Measurements from ENCODE around the gene EIF2S3B. TPM values are rescaled to one million over a fixed set of nuclear protein-coding genes. Genes with fewer than 3 reads are reported as not detected.
"Not testable (repeated sequence)": the region's sequence is repeated elsewhere in the genome, so short reads cannot be mapped to it uniquely, and the experiment has no call there.

Gene EIF2S3B
- total RNA-seq, result under 1 TPM; 0.45 to 0.50 TPM
- total RNA-seq, result 1.7 to 2.1 reads per million in 2 donors

DNA sequence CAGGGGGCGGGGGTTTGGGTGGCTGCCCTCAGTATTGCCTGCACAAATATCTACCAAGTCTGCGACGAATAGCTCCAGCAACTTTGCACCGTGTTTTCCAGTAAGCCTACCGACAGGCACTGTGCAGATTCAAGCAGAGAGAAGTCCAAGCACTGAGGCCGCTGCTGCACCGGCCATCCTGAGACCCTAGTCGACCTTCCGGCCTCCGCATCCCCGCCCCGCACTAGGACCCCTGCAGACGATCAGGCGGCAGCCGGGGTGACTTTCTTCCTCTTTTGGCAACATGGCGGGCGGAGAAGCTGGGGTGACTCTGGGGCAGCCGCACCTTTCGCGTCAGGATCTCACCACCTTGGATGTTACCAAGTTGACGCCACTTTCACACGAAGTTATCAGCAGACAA is at the start of gene EIF2S3B:
TSS of gene EIF2S3B (plus strand) at position 271 of the 400 bp plus-strand sequence. CDS start at position 284, 13 bp downstream.
- Mint-ChIP-seq H3K27ac (no peak within 1 kb of the TSS), H3K4me1 (peaks cover 2% of the 10 kb centered on the region), H3K36me3 (ENCODE audit: low read depth) (no peaks in the 10 kb centered on the region), H3K4me3 (no peak within 1 kb of the TSS), H3K27me3 (peaks cover 49% of the 10 kb centered on the region)
- DNase-seq (no peak), ATAC-seq (no peak)
- H3K9me3 ChIP-seq (ENCODE audit: control insufficient read depth, low read length, poor library complexity, severe bottlenecking), result no peaks in the 10 kb centered on the region

DNA sequence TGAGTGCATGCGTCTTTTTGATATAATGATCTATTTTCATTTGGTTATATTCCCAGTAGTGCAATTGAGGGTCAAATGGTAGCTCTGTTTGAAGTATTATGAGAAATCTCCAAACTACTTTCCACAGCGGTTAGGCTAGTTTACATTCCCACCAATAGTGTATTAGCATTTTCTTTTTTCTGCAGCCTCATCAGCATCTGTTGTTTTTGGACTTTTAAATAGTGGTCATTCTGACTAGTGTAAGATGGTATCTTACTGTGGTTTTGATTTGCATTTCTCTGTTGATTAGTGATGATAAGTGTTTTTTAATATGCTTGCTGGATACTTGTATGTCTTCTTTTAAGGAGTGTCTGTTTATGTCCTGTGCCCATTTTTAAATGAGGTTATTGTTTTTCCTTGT is 48.8 kb upstream of the EIF2S3B start:
- ATAC-seq (no peak), DNase-seq (no peak)
- Mint-ChIP-seq H3K4me1 (no peaks in the 10 kb centered on the region), H3K4me3 (no peak overlapping the region), H3K27me3 (no peaks in the 10 kb centered on the region), H3K27ac (no peak overlapping the region), H3K36me3 (ENCODE audit: low read depth) (no peaks in the 10 kb centered on the region)
- H3K9me3 ChIP-seq (ENCODE audit: control insufficient read depth, low read length, poor library complexity, severe bottlenecking), result peaks cover 8% of the 10 kb centered on the region

DNA sequence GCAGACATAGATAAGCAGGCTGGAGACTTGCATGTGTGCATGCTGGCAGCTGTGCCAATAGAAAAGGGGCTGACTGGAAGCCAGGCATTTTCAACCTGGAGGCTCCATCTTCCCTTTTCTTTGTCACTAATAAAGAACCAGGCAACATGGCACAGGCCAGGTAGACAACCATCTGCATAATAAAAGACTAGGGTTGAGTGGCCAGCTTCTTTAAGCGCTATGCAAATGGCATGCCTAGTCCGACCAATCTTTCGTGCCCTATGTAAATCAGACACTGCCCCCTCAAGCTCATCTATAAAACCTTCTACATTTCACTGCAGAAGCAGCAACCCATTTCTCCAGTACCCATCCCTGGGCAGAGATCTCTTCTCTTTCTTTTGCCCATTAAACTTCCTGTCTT is 47.9 kb upstream of the EIF2S3B start:
- H3K9me3 ChIP-seq (ENCODE audit: control insufficient read depth, low read length, poor library complexity, severe bottlenecking), result peaks cover 8% of the 10 kb centered on the region
- no peak for DNase-seq
- no peak for ATAC-seq
- H3K27me3 Mint-ChIP-seq, result no peaks in the 10 kb centered on the region
- no peaks in the 10 kb centered on the region for H3K36me3 Mint-ChIP-seq (ENCODE audit: low read depth)
- no peak overlapping the region for H3K4me3 Mint-ChIP-seq
- no peaks in the 10 kb centered on the region for H3K4me1 Mint-ChIP-seq
- H3K27ac Mint-ChIP-seq, result no peak overlapping the region

DNA sequence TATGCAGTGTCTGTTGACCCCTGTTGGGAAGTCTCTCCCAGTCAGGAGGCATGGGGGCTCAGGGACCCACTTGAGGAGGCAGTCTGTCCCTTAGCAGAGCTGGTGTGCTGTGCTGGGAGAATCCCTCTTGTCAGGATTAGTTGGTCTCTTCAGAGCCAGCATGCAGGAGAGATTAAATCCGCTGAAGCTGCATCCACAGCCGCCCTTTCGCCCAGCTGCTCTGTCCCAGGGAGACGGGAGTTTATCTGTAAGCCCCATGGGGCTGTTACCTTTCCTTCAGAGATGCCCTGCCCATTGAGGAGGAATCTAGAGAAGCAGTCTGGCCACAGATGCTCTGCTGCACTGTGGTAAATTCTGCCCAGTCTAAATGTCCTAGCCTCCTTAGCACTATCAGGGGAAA is 39.4 kb upstream of the EIF2S3B start:
- H3K27me3 Mint-ChIP-seq, result peaks cover 28% of the 10 kb centered on the region
- DNase-seq (no peak), ATAC-seq (no peak)
- no peaks in the 10 kb centered on the region for H3K4me1 Mint-ChIP-seq
- H3K36me3 Mint-ChIP-seq (ENCODE audit: low read depth), result peaks cover 3% of the 10 kb centered on the region
- H3K27ac Mint-ChIP-seq, result no peak overlapping the region
- no peak overlapping the region for H3K4me3 Mint-ChIP-seq
- H3K9me3 ChIP-seq (ENCODE audit: control insufficient read depth, low read length, poor library complexity, severe bottlenecking), result no peaks in the 10 kb centered on the region

DNA sequence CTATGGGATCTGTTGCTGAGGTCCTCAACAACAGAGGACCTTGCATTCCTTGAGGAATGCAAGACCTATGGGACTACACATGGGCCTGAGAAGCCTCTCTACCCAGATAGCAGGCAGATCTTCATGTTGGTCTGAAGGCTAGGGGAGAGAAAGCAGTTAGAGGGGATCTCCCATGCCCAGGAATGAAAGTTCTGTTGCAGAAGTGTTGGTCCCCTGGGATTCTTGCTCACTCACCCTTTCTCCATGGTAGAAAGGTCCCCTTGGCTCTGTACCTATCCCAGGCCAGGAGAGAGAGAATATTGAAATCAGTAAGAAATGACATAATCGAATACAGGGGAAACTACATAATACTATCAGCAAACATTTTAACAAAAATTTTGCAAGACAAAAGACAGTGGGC is 36.0 kb upstream of the EIF2S3B start:
- Mint-ChIP-seq H3K4me3 (no peak overlapping the region), H3K27me3 (peaks cover 28% of the 10 kb centered on the region), H3K36me3 (ENCODE audit: low read depth) (peaks cover 3% of the 10 kb centered on the region), H3K4me1 (no peaks in the 10 kb centered on the region), H3K27ac (no peak overlapping the region)
- no peaks in the 10 kb centered on the region for H3K9me3 ChIP-seq (ENCODE audit: control insufficient read depth, low read length, poor library complexity, severe bottlenecking)
- DNase-seq (no peak), ATAC-seq (no peak)

DNA sequence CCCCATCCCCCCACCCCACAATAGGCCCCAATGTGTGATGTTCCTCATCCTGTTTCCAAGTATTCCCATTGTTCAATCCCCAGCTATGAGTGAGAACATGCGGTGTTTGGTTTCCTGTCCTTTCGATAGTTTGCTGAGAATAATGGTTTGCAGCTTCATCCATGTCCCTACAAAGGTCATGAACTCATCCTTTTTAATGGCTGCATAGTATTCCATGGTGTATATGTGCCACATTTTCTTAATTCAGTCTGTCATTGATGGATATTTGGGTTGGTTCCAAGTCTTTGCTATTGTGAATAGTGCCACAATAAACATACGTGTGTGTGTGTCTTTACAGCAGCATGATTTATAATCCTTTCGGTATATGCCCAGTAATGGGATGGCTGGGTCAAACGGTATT is 32.9 kb upstream of the EIF2S3B start:
- not testable (repeated sequence) for H3K4me3 Mint-ChIP-seq; H3K4me1 Mint-ChIP-seq; H3K36me3 Mint-ChIP-seq (ENCODE audit: low read depth); H3K27ac Mint-ChIP-seq; ATAC-seq; DNase-seq; H3K9me3 ChIP-seq (ENCODE audit: control insufficient read depth, low read length, poor library complexity, severe bottlenecking)
- H3K27me3 Mint-ChIP-seq, result peaks cover 15% of the 10 kb centered on the region

DNA sequence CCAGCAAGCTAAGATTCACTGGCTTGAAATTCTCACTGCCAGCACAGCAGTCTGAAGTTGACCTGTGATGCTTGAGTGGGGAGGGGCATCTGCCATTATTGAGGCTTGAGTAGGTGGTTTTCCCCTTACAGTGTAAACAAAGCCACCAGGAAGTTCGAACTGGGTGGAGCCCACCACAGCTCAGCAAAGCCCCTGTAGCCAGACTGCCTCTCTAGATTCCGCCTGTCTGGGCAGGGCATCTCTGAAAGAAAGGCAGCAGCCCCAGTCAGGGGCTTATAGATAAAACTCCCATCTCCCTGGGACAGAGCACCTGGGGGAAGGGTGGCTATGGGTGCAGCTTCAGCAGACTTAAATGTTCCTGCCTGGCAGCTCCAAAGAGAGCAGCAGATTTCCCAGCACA is 23.8 kb upstream of the EIF2S3B start:
- H3K36me3 Mint-ChIP-seq (ENCODE audit: low read depth); ATAC-seq; H3K4me3 Mint-ChIP-seq; H3K9me3 ChIP-seq (ENCODE audit: control insufficient read depth, low read length, poor library complexity, severe bottlenecking); H3K27ac Mint-ChIP-seq; H3K4me1 Mint-ChIP-seq; DNase-seq: not testable (repeated sequence)
- peaks cover 13% of the 10 kb centered on the region for H3K27me3 Mint-ChIP-seq

DNA sequence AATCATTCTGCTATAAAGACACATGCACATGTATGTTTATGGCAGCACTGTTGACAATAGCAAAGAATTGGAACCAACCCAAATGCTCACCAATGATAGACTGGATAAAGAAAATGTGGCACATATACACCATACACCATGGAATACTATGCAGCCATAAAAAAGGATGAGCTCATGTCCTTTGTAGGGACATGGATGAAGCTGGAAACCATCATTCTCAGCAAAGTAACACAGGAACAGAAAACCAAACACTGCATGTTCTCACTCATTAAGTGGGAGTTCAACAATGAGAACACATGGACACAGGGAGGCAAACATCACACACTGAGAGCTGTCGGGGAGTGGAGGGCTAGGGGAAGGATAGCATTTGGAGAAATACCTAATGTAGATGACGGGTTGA is 18.4 kb upstream of the EIF2S3B start:
- not testable (repeated sequence) for H3K4me3 Mint-ChIP-seq; H3K36me3 Mint-ChIP-seq (ENCODE audit: low read depth); H3K4me1 Mint-ChIP-seq; H3K27ac Mint-ChIP-seq; DNase-seq; H3K9me3 ChIP-seq (ENCODE audit: control insufficient read depth, low read length, poor library complexity, severe bottlenecking); ATAC-seq; H3K27me3 Mint-ChIP-seq

DNA sequence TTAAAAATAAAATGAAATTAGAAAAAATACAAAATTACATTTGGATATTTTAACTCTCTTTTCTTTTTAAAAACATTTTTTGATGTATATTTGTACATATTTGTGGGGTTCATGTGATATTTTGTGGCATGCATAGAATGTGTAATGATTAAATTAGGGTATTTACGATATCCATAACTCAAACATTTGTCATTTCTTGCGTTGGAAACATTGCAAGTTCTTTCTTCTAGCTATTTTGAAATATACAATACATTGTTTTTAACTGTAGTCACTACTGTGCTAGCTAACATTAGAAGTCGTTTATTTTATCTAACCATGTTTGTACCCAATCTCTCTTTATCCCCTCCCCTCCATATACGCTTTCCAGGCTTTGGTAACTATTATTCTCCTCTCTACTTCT is 13.9 kb upstream of the EIF2S3B start:
- Mint-ChIP-seq H3K4me3 (no peak overlapping the region), H3K4me1 (no peaks in the 10 kb centered on the region), H3K36me3 (ENCODE audit: low read depth) (peaks cover 1% of the 10 kb centered on the region), H3K27ac (no peak overlapping the region), H3K27me3 (peaks cover 29% of the 10 kb centered on the region)
- ATAC-seq (no peak), DNase-seq (no peak)
- no peaks in the 10 kb centered on the region for H3K9me3 ChIP-seq (ENCODE audit: control insufficient read depth, low read length, poor library complexity, severe bottlenecking)

DNA sequence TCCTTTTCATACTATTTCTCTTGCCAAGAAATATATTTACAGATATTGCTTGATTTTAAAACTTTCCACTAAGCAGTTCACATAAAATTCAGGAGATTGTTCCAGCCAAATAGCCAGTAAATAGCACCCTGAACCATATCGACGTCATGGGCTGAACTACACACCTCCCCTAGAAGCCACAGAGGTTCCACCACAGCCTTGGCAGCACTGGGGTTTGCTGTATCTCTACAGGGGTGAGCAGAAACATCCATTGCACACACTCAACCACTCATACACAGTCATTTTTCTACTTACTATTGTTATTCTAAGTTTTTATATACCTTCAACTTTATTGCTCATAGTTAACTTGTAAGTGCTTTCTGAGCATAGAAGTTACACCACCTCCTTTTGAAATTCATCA is 8.1 kb upstream of the EIF2S3B start:
- ATAC-seq, result no peak
- H3K9me3 ChIP-seq (ENCODE audit: control insufficient read depth, low read length, poor library complexity, severe bottlenecking), result no peaks in the 10 kb centered on the region
- Mint-ChIP-seq H3K4me3 (no peak overlapping the region), H3K27ac (no peak overlapping the region), H3K27me3 (peaks cover 54% of the 10 kb centered on the region), H3K4me1 (peaks cover 2% of the 10 kb centered on the region), H3K36me3 (ENCODE audit: low read depth) (no peaks in the 10 kb centered on the region)
- DNase-seq, result no peak

DNA sequence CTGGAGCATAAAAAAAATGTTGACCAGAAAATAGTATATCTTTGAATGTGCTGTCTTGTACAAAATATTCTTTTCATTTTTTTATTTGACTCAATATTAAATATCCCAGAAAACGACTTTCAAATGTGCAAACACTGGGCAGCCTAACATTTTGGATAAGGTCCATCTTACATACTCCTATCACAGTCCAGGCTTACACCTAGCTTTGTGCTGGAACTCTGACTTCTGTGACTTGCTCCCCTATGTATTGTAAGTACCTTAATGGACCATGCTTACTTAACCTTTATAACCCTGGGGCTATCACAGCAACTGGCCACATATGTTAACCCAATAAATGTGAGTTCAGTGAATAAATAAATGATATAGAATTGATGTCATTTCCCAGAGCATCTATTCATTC is 7.6 kb upstream of the EIF2S3B start:
- DNase-seq (no peak), ATAC-seq (no peak)
- no peak overlapping the region for H3K27ac Mint-ChIP-seq
- H3K36me3 Mint-ChIP-seq (ENCODE audit: low read depth), result no peaks in the 10 kb centered on the region
- H3K4me3 Mint-ChIP-seq, result no peak overlapping the region
- H3K9me3 ChIP-seq (ENCODE audit: control insufficient read depth, low read length, poor library complexity, severe bottlenecking), result no peaks in the 10 kb centered on the region
- peaks cover 2% of the 10 kb centered on the region for H3K4me1 Mint-ChIP-seq
- peaks cover 55% of the 10 kb centered on the region for H3K27me3 Mint-ChIP-seq

DNA sequence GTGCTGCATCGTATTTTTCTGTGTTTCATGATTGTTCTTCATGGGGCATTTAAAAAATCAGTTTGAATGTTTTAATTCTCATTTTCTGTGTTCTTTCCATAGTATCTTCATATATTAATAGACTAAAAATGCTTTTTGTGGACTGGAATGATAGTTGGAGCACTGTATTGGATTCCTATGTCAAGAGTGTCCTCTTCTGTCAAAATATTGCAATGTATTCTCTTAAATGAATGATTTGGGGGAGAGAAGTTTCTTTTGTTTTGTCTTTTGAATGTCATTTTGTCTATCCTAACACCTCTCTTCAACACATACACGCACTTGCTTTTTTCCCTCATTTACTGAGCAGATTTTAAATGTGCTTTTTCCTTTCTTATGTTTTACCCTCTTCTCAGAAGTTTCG is 4.7 kb upstream of the EIF2S3B start:
- no peak overlapping the region for H3K4me3 Mint-ChIP-seq
- no peak for DNase-seq

DNA sequence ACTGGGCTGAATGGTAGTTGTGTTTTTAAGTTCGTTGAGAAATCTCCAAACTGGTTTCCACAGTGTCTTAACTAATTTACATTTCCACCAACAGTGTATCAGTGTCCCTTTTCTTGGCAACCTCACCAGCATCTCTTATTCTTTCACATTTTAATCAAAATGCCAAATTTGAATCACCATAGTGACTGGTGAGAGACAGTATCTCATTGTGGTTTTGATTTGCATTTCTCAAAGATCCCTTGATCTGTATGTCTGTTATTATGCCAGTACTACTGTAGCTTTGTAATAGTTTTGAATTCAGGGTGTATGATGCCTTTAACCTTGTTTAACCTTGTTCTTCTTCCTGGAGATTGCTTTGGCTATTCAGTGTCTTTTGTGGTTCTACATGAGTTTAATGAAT is 2.2 kb upstream of the EIF2S3B start:
- H3K36me3 Mint-ChIP-seq (ENCODE audit: low read depth), result no peaks in the 10 kb centered on the region
- DNase-seq (no peak), ATAC-seq (no peak)
- H3K4me3 Mint-ChIP-seq, result no peak overlapping the region
- peaks cover 2% of the 10 kb centered on the region for H3K4me1 Mint-ChIP-seq
- no peak overlapping the region for H3K27ac Mint-ChIP-seq
- H3K27me3 Mint-ChIP-seq, result peaks cover 49% of the 10 kb centered on the region
- no peaks in the 10 kb centered on the region for H3K9me3 ChIP-seq (ENCODE audit: control insufficient read depth, low read length, poor library complexity, severe bottlenecking)

More for the DNA sequence above, 4.7 kb upstream of the EIF2S3B start:
- H3K9me3 ChIP-seq (ENCODE audit: control insufficient read depth, low read length, poor library complexity, severe bottlenecking), result no peaks in the 10 kb centered on the region
- ATAC-seq, result no peak
- Mint-ChIP-seq H3K27ac (no peak overlapping the region), H3K36me3 (ENCODE audit: low read depth) (no peaks in the 10 kb centered on the region), H3K4me1 (peaks cover 2% of the 10 kb centered on the region), H3K27me3 (peaks cover 43% of the 10 kb centered on the region)

DNA sequence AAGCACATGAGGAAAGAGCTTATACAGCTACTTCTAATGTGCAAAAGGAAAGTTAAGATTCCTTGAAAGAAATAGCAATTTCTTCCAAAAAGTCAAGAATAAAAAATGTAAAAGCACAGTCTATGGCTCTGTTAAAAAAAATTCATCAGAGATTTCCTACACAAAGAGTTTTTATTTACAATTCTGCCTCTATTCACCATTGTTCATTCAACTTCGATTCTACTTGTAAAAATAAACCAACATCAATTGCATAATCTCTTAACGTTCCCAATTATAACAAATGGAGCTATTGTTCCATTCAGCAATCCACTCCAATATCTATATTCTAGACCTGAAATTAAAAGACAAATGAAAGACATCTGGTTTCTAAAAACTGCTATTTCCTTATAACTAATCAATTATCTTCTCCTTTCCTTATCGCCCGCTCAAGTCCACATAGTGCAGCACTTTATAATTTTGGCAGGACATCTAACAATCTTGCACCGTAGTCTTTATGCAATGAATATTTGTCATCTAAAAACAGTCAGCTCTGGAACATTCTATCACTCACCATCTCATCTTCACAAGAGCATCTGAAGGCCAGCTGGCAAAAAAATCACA is 6.2 kb downstream of the EIF2S3B start:
- no peaks in the 10 kb centered on the region for H3K4me1 Mint-ChIP-seq
- no peak overlapping the region for H3K4me3 Mint-ChIP-seq
- DNase-seq (no peak), ATAC-seq (no peak)
- no peaks in the 10 kb centered on the region for H3K9me3 ChIP-seq (ENCODE audit: control insufficient read depth, low read length, poor library complexity, severe bottlenecking)
- H3K36me3 Mint-ChIP-seq (ENCODE audit: low read depth), result no peaks in the 10 kb centered on the region
- H3K27ac Mint-ChIP-seq, result no peak overlapping the region
- H3K27me3 Mint-ChIP-seq, result peaks cover 38% of the 10 kb centered on the region
